GM19240 (cell line): ENCODE results near the gene CCDC24.
A peak's percentile ranks its signal among the peaks of the same experiment; 100 is the strongest.

ENCODE experiments used
- DNase-seq: peaks from one replicate; pipeline ENCODE4 v3.0.0; 2011; ENCODE audit warnings: low spot score; ENCODE audit not compliant: insufficient read length

CCDC24 gene

DNA sequence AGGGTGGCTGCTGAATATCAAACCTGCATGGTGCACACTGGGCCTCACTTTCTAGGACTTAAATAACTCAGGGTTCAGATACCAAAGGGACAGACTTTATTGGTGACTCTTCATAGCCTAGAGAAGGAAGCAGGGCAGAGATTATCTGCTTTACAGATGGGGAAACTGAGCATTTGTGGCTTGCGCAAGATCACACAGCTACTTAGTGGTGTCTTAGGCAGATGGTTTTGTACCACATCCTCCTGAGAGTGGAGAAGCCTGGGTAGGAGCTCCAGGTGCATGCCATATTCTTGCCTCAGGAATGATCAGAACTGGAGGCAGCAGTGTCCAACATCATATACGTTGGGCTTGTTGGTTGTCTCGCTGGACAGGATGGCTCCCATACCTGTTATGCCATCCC is 28.4 kb upstream of the CCDC24 start:
- no peak for DNase-seq

DNA sequence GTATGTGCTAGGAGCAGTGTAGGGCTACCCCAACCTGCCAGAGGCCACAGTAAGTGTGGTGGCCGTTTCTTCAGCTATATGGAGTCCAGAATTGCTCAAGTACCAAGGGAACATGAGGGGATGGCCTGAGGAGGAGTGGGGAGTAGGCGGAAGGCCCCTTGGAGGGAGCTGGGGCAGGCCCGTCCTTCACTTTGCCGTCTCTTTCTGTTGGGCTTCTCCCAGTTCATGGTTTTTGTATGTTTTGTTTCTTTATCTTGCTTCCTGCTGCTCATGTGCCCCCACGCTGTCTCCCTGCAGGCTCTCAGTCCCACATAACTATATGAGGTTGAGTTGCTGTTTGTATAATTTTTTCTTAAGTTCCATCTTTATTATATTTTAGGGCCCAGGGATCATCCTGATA is 27.5 kb upstream of the CCDC24 start:
- no peak for DNase-seq

DNA sequence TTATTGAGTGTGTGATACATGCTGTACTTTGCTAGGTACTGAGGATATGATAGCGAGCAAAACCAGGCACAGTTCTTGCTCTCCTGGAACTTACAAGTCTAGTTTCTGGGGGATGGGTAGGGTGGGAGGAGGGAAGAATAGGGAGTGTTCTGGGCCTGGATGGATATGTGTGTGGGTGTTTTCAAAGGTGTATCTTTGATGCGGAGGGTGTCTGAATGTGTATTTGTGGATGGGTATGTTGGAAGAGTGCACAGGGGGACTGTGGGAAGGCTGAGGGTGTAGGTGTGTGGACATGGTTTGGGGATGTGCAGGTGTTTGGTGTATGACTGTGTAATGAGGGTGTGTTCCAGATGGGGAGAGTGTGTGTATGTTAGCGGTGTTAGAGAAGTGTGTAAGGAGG is 26.1 kb upstream of the CCDC24 start:
- no peak for DNase-seq

DNA sequence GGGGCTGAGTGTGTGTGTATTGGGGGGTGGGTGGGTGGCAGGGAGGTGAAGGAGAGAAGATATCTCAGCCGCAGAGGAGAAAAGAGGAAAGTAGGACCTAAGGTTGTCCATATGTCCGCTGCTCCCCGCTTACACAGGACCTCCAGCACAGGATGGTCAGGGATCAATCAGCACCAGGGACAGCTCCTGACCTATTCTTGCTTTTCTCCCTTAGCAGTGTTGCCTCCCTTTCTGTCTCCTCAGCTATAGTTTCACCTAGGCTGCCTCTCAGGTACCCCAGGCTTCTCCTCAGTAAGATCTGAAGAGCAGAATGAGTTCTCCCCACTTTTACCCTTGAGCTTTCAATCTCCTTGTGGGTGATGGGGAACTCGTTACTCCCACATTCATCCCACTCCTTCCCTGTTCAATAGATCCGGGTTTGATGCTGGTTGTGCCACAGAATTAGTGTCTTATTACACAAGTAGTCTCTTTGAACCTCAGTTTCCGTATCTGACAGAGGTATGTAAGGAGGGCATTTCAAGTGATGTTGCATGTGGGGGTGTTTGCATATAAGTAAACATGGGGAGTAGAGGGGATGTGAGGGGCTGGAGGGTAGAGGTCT is 23.0 kb upstream of the CCDC24 start:
- DNase-seq = no peak

DNA sequence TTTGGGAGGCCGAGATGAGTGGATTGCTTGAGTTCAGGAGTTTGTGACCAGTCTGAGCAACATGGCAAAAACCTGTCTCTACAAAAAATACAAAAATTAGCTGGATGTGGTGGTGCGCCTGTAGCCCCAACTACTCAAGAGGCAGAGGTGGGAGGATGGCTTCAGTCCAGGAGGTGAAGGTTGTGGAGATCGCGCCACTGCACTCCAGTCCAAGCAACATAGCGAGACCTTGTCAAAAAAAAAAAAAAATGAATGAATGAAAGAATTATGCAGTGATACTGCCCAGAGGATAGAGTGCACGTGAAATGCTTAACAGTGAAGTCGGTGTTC is 22.0 kb upstream of the CCDC24 start:
- DNase-seq = no peak

DNA sequence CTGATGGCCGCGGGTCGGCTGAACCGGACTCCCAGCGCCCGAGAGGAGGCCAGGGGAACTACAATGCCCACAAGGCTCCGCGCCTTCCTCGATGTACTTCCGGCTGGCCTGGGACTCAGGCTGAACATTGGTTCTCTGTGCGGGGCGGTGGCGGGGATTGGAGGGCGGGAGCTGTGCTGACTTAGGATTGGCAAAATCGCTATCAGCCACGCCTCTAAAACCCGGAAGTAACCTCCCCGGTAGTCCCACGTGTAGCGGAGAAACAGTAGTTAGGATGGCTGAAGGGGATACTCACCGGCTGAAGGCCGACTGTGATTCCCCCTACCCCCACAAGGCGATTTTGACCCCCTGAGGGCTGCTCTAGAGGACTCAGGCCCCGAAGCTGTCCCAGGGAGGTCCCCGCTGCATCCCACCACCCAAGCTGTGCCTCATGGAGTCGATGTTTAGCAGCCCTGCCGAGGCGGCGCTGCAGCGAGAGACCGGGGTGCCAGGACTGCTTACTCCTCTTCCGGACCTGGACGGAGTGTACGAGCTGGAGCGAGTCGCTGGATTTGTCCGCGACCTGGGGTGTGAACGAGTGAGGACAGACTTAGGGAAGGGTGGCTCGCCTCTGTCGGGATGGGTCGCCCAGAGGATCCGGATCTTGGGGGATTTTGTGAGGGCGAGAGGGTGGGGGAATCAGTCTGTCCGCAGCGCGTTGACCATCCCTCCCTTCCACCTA is 21.5 kb upstream of the CCDC24 start, which contains the start of gene DPH2:
DPH2 (plus strand) TSS at position 265 of the 721 bp plus-strand sequence; CDS start at position 431, 166 bp downstream.
- DNase-seq = peak; percentile 100

DNA sequence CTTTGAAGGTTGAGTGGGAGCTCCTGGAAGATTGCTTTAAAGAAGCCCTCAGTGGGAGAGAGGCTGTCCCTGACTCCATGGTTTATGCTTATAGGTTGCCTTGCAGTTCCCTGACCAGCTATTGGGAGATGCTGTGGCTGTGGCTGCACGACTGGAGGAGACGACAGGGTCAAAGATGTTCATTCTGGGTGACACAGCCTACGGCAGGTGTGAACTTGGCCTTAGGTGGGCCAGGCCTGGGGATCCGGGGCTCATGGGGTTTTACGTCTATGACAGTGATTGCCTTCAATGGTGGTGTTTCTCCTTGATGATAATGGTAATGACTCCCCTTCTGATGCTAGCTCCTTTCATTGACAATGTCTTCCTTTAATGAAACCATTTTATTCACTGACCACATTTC is 20.9 kb upstream of the CCDC24 start:
- DNase-seq = no peak

DNA sequence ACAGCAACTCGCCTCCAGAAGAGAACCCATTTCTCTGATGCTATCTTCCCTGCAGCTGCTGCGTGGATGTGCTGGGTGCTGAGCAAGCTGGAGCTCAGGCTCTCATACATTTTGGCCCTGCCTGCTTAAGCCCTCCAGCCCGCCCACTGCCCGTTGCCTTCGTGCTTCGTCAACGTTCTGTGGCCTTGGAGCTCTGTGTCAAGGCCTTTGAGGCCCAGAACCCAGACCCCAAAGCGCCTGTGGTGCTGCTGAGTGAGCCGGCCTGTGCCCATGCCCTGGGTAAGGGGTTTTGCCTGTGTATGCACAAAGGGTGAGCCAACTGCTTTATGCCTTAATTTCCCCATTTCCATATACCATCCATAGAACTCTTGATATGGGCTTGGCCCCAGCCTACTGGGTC is 20.5 kb upstream of the CCDC24 start:
- no peak for DNase-seq

DNA sequence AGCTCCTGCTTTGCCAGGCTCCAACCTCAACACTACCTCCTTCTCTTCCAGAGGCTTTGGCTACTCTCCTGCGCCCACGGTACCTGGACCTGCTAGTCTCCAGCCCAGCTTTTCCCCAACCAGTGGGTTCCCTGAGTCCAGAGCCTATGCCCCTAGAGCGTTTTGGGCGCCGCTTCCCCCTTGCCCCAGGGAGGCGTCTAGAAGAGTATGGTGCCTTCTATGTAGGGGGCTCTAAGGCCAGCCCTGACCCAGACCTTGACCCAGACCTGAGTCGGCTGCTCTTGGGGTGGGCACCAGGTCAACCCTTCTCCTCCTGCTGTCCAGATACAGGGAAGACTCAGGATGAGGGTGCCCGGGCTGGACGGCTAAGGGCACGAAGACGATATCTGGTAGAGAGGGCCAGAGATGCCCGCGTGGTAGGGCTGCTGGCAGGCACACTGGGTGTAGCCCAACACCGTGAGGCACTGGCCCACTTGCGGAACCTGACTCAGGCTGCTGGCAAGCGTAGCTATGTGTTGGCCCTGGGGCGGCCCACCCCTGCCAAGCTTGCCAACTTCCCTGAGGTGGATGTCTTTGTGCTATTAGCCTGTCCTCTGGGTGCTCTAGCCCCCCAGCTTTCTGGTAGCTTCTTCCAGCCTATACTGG is 19.9 kb upstream of the CCDC24 start:
- DNase-seq = no peak

DNA sequence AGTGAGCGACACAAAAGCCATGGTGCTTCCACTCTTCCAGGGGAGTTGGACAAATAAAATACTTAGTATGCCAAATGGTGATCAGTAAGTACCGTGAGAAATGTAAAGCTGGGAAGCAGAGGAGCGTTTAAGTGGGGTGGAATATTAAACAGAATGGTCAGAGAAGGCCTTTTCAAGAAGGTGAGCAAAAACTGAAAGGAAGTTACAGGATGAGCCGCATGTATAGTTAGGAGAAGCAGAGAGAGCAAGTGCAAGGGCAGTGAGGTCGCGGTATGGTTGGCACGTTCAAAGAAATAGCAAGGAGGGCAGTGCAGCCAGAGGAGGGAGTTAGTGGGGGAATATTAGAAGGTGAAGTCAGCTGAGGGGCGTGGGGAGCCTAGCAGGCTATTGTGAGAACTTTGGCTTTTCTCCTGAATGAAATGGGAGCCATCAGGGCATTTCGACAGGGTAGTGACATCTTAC is 17.4 kb upstream of the CCDC24 start:
- no peak for DNase-seq

DNA sequence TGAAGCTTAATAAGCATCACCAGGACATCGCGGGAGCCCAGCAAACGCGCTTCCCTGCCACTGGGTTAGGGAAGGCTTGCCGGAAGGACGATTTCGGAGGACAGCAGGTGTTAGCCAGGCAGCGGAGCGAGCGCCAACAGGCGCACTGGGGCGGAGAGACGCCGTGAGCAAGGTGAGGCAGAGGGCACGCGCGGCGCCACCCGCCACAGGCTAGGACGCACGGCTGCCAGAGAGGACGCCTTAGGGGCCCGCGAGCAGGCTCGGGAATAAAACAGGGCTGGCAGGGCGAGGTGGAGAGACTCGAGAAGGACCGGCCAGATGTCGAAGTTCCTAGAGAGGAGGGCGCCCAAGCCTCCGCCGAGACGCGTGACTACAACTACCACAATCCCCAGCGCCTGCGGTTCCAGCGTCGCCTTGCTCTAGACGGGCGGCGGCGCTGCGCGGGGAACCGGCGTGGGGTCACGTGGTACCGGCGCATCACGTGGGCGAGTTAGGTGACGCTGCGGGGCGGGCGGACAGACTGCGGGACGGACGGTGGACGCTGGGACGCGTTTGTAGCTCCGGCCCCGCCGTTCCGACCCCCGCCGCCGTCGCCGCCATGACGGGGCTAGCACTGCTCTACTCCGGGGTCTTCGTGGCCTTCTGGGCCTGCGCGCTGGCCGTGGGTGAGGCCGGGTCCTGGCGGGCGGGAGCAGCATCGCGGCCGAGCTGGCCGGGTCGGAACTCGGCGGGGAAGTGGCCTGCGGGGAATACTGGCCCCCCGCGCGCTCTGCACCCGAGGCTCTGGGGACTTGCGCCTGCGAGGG is 16.8 kb upstream of the CCDC24 start, which contains the start of gene ATP6V0B:
ATP6V0B (plus strand) TSS at position 518 of the 806 bp plus-strand sequence; CDS start at position 599, 81 bp downstream.
- DNase-seq = peak; percentile 96

DNA sequence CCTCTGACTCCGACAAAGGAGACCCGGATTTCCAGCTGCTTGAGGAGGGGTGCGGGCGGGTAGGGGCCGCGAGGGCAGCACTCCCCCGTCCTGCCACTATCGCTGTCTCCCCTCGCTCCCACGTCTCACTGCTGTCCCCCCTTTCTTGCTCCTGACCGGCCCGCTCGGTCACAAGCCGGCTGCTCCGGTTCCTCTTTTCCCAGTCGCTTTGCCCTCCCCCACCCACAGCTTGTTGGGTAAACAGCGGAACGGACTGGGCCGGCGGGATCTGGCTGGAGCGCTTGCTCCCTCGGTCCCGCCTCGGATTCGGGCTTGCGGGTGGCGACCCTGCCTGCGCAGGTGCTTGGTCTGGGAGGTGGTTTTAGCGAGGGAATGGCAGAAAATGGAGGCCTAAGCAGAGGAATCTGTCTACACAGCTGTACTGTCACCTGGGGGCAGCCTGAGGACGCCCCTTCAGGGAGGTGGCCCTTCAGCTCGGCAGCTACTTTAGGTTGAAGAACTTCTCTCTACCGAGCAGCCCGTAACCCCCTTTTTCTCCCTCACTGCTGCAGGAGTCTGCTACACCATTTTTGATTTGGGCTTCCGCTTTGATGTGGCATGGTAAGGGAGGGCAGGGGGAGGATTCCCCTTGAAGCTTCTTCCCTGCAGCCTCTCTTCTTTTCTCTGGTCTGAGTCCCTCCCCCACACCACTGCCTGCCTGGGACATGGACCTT is 16.0 kb upstream of the CCDC24 start:
- no peak for DNase-seq

DNA sequence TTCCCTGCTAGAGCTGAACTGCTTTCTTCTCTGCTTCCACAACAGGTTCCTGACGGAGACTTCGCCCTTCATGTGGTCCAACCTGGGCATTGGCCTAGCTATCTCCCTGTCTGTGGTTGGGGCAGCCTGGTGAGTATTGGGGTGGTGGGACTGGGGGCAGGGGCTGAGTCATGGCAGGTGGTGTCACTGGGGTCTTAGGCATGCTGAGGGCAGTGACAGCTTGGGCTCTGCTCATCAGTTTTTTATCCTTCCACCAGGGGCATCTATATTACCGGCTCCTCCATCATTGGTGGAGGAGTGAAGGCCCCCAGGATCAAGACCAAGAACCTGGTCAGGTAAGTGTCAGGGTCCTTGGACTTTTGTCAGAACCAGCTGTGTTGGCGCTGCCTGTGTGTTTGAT is 15.4 kb upstream of the CCDC24 start:
- DNase-seq = no peak

DNA sequence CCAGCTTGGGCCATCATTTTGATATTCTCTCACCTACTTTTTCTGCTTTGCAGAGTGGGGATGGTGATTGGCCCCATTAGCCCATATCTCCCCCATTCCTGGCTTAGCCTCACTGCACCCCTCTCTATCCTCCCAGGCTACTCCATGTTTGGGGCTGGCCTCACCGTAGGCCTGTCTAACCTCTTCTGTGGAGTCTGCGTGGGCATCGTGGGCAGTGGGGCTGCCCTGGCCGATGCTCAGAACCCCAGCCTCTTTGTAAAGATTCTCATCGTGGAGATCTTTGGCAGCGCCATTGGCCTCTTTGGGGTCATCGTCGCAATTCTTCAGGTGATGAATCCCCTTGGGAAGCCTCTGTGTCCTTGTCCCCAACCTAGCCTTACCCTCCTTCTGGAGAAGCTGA is 14.5 kb upstream of the CCDC24 start:
- no peak for DNase-seq

DNA sequence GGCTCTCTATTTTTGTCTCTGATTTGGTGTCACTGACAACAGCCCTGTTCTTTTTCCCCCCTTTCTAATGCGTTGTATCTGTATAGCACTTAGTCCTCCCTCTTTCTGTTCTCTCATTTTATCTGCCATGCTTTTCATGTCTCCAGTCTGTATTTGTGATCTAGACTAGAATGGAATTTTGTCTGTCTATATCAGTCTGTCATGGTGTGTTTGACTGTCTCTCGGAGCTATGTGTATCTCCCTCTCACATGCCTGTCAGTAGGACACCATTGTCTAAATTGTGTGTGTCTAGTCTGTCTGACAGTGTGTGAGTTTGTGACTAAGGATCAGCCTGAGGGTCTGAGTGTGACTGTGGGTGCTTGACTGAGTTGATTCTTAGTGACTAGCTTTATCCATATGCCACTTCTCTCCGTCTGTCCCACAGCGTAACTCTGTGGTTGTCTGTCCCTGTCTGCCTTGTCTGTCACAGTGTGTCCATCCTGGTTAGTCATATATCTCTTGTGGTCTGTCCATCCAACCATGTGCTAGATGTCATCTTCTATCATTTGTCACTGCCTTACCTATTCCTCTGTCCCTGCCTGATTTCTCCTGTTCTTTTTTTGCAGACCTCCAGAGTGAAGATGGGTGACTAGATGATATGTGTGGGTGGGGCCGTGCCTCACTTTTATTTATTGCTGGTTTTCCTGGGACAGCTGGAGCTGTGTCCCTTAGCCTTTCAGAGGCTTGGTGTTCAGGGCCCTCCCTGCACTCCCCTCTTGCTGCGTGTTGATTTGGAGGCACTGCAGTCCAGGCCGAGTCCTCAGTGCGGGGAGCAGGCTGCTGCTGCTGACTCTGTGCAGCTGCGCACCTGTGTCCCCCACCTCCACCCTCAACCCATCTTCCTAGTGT is 13.8 kb upstream of the CCDC24 start:
- no peak for DNase-seq

DNA sequence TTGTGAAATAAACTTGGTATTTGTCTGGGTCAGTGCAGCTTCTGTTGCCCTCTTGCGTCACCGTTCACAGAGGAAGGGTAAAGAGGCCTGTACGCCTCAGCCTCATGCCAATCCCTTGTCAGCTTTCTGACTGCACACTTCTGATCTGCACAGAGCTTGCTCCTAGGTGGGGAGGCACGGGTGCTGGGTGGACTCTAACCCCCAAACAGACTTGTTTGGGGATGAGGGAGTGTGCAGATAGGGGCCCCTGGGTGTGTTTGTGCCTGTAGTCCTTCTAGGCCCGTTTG is 13.2 kb upstream of the CCDC24 start:
- DNase-seq = no peak

DNA sequence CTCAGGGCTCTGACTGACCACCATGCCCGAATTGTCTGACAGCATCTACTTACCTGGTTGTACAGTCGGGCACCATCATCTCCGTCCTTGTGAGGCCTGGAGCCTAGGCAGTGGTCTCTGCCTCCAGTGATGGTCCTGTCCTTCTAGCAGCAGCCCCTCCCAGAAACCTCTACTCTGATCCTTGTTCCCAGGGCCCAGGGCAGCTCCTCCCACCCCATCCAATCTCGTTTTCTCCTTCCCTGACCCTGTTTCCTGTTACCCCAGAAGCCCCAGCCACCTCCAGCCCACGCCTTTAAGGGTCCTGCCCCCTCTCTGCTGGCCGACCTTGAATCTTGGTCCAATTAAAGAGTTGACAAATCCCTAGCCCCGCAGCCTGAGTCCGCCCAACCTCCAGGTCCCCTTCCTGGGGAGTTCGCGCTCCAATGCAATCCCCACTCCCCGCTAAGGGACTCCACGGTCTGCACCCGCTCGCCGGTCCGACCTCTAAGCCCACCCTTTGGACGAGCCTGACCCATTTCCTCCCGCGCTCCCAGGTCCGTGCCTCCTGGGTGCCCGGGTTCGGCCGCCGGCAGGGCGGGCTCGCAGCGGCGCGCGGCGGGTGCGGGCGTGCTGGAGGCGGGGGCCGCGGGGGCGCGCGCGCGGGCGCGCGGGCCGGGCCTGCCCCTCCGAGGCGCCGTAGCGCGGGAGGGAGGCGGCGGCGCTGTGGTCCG is 12.7 kb upstream of the CCDC24 start, which contains the start of gene B4GALT2:
B4GALT2 (plus strand) TSS at position 660 of the 710 bp plus-strand sequence. CDS start 1,951 bp downstream, outside the sequence.
- peak; percentile 73 for DNase-seq

DNA sequence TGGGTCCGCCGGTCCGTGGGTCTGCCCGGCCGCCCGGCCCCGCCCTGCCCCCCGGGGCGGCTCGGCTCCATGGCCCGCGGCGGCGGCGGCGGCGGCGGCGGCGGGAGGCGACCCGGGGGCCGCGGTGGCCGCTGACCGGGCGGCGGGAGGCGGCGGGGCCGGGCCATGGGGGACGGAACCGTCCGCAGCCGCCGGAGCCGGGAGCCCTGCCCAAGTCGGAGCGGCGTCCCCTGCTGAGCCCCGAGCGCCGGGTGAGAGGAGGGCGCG is 12.2 kb upstream of the CCDC24 start:
- no peak for DNase-seq

DNA sequence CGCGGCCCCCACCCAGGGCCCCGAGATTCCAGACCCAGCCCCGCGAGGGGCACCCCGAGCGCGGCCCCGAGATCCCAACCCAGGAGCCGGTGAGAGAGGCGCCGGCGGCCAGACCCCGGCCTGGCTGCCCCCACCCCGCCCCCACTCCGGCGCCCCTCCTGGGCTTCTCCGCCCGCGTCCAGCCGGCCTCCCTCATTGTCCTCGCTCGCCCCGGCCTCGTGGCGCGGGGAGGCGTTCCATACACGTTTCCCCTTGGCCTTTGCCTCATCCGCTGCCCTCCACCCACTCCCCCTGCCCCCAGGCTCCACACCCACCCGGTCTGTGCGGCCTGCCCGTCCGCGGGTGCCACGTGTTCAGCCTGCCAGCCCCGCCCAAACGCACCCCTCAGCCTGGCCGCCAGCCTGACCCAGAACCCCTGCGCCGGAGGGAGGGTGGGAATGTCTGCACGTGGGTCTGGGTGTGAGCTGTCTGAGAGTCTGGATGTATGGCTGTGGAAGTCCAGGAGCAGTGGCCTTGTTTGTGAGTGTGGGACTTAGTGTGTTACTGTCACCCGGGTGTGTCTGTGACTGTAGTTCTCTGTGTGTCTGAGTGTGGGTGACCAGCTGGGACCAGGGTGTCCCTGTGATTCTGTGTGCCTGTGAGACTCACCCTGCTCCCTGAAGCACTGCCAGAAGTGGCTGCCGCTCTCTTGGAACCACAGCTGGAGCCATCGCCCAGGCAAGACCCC is 11.7 kb upstream of the CCDC24 start:
- DNase-seq = no peak
